ENCODE measurements around the gene MINDY3. TPM values are rescaled to one million over a fixed set of nuclear protein-coding genes. Genes with fewer than 3 reads are reported as not detected.

Gene MINDY3
- 39.2 TPM for total RNA-seq
- long read RNA-seq, transcript MINDY3-206 (14 exons, 2,307 nt), result minor isoform, 5 of 37 reads
- long read RNA-seq, transcript MINDY3-201 (15 exons, 2,381 nt), result major isoform, 18 of 37 reads
- long read RNA-seq, partial matches to known transcripts, result 2 of 37 reads
- long read RNA-seq, other reads (novel, unspliced or antisense), result 9 of 37 reads

DNA sequence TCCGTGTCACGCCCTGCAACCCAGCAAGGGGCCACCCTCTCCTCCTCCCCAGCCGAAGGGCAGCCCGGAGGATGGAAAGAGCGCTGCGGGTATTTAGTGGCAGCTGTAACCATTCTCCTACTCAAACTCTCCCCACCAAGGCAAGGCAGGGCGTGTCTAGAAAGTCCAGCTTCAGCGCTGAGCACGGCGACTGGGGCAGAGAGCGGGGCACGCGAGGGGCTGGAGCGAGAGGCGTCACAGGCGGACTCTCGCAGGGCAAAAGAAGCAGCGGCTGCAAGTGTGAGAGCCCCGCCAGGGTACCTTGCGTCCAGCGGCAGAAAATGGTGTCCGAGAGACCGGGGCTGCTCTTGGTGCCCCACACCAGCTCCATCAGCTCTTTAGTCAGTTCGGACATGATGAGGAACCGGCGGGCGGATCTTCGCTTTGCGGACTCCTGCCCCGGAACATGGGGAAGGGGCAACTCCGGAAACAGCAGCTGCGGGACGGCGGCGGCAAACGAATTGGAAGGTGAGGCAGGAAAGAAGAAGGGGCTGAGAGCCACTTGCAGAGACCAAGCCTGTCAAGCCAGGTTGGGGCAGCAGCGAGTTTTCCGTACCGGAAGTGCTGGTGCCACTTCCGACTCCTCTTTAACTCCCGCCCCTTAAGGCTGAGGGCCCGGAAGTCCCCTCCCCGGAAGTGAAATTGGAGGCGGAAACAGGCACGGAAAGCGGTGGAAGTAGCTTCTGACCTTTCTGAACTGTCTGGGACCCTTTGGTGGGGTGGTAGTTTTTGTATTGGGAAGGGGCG lies at the start of gene MINDY3:
MINDY3 (minus strand) TSS at position 602 of the 786 bp plus-strand sequence; CDS start at position 394, 208 bp downstream.
- peak within 1 kb of the TSS; percentile 75 for H3K27ac ChIP-seq
- H3K4me1 ChIP-seq, result peaks cover 26% of the 10 kb centered on the region
- TF ChIP-seq, protein P1, sequence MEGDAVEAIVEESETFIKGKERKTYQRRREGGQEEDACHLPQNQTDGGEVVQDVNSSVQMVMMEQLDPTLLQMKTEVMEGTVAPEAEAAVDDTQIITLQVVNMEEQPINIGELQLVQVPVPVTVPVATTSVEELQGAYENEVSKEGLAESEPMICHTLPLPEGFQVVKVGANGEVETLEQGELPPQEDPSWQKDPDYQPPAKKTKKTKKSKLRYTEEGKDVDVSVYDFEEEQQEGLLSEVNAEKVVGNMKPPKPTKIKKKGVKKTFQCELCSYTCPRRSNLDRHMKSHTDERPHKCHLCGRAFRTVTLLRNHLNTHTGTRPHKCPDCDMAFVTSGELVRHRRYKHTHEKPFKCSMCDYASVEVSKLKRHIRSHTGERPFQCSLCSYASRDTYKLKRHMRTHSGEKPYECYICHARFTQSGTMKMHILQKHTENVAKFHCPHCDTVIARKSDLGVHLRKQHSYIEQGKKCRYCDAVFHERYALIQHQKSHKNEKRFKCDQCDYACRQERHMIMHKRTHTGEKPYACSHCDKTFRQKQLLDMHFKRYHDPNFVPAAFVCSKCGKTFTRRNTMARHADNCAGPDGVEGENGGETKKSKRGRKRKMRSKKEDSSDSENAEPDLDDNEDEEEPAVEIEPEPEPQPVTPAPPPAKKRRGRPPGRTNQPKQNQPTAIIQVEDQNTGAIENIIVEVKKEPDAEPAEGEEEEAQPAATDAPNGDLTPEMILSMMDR (IDR thresholded peaks at IDR 0.05), result no peak
- DNase-seq, result peak; percentile 88
- H3K4me3 ChIP-seq, result peak within 1 kb of the TSS; percentile 95
- intact Hi-C loops (cut with DNase I), result no loop called here
- H3K9me3 ChIP-seq, result no peaks in the 10 kb centered on the region
- H3K36me3 ChIP-seq, result no peaks in the 10 kb centered on the region
- peak; percentile 96 for ATAC-seq
- peaks cover 19% of the 10 kb centered on the region for H3K27me3 ChIP-seq

DNA sequence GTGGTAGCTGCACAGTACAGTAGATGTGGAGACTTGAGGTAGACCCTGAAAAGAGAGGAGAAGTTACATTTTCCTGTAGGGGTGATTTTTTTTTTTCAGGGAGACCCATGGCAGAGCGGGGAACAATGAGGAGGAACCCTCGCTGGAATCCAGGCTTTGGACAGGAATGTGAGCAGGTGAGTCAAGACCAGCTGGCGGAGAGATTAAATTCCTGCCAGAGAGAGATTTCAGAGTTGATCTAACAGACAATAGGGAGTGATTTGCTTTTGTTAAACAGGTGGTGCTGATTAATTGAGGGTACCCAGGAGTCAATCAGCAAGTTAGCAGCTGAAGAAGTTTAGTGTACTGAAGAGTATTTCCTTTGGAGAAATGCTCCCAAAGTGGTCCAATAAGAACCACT lies 41.6 kb upstream of the MINDY3 start:
- no peaks in the 10 kb centered on the region for H3K9me3 ChIP-seq
- no peak overlapping the region for H3K4me3 ChIP-seq
- TF ChIP-seq, protein P1 (IDR thresholded peaks at IDR 0.05), result no peak
- ATAC-seq (no peak), DNase-seq (no peak)
- no peaks in the 10 kb centered on the region for H3K4me1 ChIP-seq
- H3K27ac ChIP-seq, result no peak overlapping the region
- no peaks in the 10 kb centered on the region for H3K36me3 ChIP-seq
- H3K27me3 ChIP-seq, result peaks cover 7% of the 10 kb centered on the region
- intact Hi-C loops (cut with DNase I), result no loop called here

DNA sequence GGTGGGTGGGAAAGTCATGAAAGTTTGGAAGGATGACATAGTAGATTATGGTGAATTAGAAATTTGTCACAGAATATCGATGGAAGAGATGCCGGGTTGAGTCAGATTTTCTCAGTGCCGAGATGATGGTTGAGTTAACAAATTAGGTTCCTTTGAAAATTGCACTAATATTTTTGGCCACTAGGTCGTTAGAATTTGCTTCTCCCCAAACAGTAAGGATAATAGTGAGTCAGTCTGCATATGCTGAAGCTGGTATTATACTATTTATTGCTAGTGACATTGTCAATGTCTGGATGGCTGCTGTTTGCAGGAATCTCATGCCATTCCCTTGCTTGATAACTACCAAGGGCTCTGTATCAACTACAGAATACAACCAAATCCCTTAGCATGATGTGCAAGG lies 37.7 kb upstream of the MINDY3 start:
- Histone ChIP-seq H3K27ac (no peak overlapping the region), H3K36me3 (no peaks in the 10 kb centered on the region), H3K4me1 (no peaks in the 10 kb centered on the region), H3K4me3 (no peak overlapping the region), H3K27me3 (peaks cover 19% of the 10 kb centered on the region), H3K9me3 (no peaks in the 10 kb centered on the region)
- no peak for DNase-seq
- TF ChIP-seq, protein P1 (IDR thresholded peaks at IDR 0.05), result peak; percentile 19
- no peak for ATAC-seq
- intact Hi-C loops (cut with DNase I), result no loop called here

DNA sequence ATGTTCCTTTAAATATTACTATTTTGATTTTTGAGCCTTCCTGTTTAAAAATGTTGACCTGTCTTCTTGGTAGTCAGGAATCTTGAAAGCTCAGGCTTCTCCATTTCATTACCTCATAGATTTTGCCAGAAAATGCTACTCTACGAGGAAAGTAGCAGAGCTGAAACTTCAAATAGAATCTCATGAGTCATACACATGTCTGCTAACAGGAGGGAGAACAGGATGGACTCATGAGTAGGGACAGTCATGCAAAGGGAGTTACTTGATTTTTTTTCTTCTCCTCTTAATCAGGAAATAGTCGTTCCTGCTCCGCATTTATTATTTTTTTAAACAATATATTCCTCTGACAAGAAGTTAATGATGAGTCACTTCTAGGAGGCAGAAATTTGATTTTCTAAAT lies 37.0 kb upstream of the MINDY3 start:
- TF ChIP-seq, protein P1 (IDR thresholded peaks at IDR 0.05), result no peak
- no peaks in the 10 kb centered on the region for H3K9me3 ChIP-seq
- H3K27ac ChIP-seq, result no peak overlapping the region
- no peak overlapping the region for H3K4me3 ChIP-seq
- H3K4me1 ChIP-seq, result no peaks in the 10 kb centered on the region
- DNase-seq (no peak), ATAC-seq (no peak)
- intact Hi-C loops (cut with DNase I), result no loop called here
- H3K36me3 ChIP-seq, result no peaks in the 10 kb centered on the region
- H3K27me3 ChIP-seq, result peaks cover 19% of the 10 kb centered on the region

DNA sequence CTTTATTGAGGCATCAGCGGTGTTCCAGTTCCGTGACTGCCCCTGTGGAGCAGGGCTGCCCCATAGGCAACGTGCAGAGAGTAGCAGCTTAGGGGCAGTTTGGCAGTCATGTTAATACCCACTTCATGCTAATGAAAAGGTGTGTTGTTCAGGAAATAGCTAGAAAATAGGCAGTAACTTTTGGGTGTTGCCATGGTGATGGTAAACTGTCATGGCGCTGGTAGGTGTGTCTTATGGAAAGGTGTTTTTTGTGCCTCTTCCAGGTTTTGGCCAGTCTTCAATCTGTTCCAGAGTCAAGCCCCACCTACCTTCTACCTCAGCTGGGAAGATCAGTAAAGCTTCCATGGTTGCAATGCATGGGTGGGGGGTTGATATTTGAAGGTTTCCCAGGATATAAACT lies 36.3 kb upstream of the MINDY3 start:
- Histone ChIP-seq H3K36me3 (no peaks in the 10 kb centered on the region), H3K9me3 (no peaks in the 10 kb centered on the region), H3K27me3 (peaks cover 21% of the 10 kb centered on the region), H3K27ac (no peak overlapping the region), H3K4me3 (no peak overlapping the region), H3K4me1 (no peaks in the 10 kb centered on the region)
- intact Hi-C loops (cut with DNase I), result no loop called here
- TF ChIP-seq, protein P1 (IDR thresholded peaks at IDR 0.05), result no peak
- DNase-seq (no peak), ATAC-seq (no peak)
